ENCODE results near the gene TRAPPC12. TPM values are rescaled to one million over a fixed set of nuclear protein-coding genes. Genes with fewer than 3 reads are reported as not detected.

TRAPPC12 gene
- total RNA-seq, 1 experiment from 2014 or later: 86.0 TPM

GRCh38 chr2:3445891-3446290 lies 66.4 kb downstream of the TRAPPC12 start:
- Histone ChIP-seq H3K4me1 (ENCODE audit: insufficient read depth, low read length) (no peaks in the 10 kb centered on the region), H2BK20ac (ENCODE audit: low read depth, low read length, poor library complexity, severe bottlenecking) (no peak overlapping the region), H4K91ac (ENCODE audit: insufficient read length, low read depth, low read length) (no peak overlapping the region), H3K9me3 (ENCODE audit: control insufficient read depth, low read depth, low read length) (no peaks in the 10 kb centered on the region), H3K27ac (ENCODE audit: insufficient read length, low read depth, low read length) (no peak overlapping the region), H3K4ac (ENCODE audit: low read depth, low read length) (no peak overlapping the region), H3K4me2 (ENCODE audit: insufficient read depth, insufficient read length, low read length) (no peak overlapping the region), H3K9ac (ENCODE audit: extremely low read depth, insufficient read length, low read length) (no peak overlapping the region), H2BK15ac (ENCODE audit: low read depth, low read length) (no peak overlapping the region), H3K79me1 (ENCODE audit: insufficient read depth, low read depth, low read length, poor library complexity, severe bottlenecking) (no peaks in the 10 kb centered on the region), H2BK5ac (ENCODE audit: insufficient read length, low read length) (no peak overlapping the region), H3K23me2 (ENCODE audit: insufficient read length, low read depth, low read length, poor library complexity, severe bottlenecking) (no peaks in the 10 kb centered on the region), H4K20me1 (ENCODE audit: control insufficient read depth, insufficient read depth, insufficient read length) (no peaks in the 10 kb centered on the region), H2AK5ac (ENCODE audit: insufficient read length, low read length) (no peak overlapping the region), H2BK120ac (ENCODE audit: low read depth, low read length, poor library complexity, severe bottlenecking) (no peak overlapping the region), H4K8ac (replicated peaks; ENCODE audit: insufficient read length, low read depth, low read length) (no peak overlapping the region), H4K5ac (ENCODE audit: insufficient read length, low read depth, low read length) (no peak overlapping the region), H3K23ac (ENCODE audit: insufficient read length, low read depth, low read length) (no peak overlapping the region), H3K18ac (ENCODE audit: insufficient read length, low read depth, low read length) (no peak overlapping the region), H3T11ph (ENCODE audit: low read length) (no peak overlapping the region), H2BK12ac (ENCODE audit: insufficient read length, low read depth, low read length) (no peak overlapping the region), H2AFZ (ENCODE audit: low read length) (no peak overlapping the region), H3K27me3 (ENCODE audit: insufficient read depth, low read length) (no peaks in the 10 kb centered on the region), H3K79me2 (ENCODE audit: insufficient read depth, low read length) (no peaks in the 10 kb centered on the region), H3K14ac (ENCODE audit: insufficient read depth, low read length) (no peak overlapping the region), H3K56ac (ENCODE audit: insufficient read length, low read depth, low read length) (no peak overlapping the region)
- peaks cover 11 to 54% (median 29%) of the 10 kb centered on the region in 3 experiments; a peak in 6 of 7 replicates for H3K36me3 Mint-ChIP-seq (ENCODE audit: insufficient read depth in 1 of 3, low read depth in 3 of 3)
- DNase-seq: no peak
- H3K27me3 Mint-ChIP-seq (ENCODE audit: low read depth): no peaks in the 10 kb centered on the region
- H3K27ac Mint-ChIP-seq: no peak overlapping the region
- H3K4me1 Mint-ChIP-seq: 0 out of 4 replicates have a peak, but pooled peaks cover 0 to 2% of the 10 kb centered on the region in 2 experiments
- H3K9me3 Mint-ChIP-seq: no peaks in the 10 kb centered on the region
- TF ChIP-seq CTCF (conservative IDR thresholded peaks at IDR 0.05): no peak
- WGBS (ENCODE audit: extremely low coverage, insufficient read length, low lambda C conversion rate): no CpG with 5 or more reads among the region's 11 CpGs
- no peak overlapping the region for H3K4me3 Mint-ChIP-seq

All from H9 (cell line).